H1 (cell line): Measurements from ENCODE around the gene FAM174A. TPM values are rescaled to one million over a fixed set of nuclear protein-coding genes. Genes with fewer than 3 reads are reported as not detected.

Source experiments
- CHD1 ChIP-seq: IDR thresholded peaks from 2 replicates; pipeline ENCODE4 v1.6.1; 2012; ENCODE audit warnings: low read depth, low read length, improper control_type of control experiment
- KDM5A ChIP-seq: fragments of 200-600 bp; IDR thresholded peaks from 2 replicates; pipeline ENCODE4 v1.7.1; 2012; ENCODE audit warnings: mild to moderate bottlenecking, low read length, inconsistent platforms, mixed read lengths
- SP2 ChIP-seq: IDR thresholded peaks from 2 replicates; pipeline ENCODE4 v1.6.1; 2012; ENCODE audit warnings: mild to moderate bottlenecking, low read length, inconsistent platforms
- polyA plus RNA-seq, 7 experiments: library from polyadenylated mRNA; depleted of rRNA in 3 of 7; stranded (reverse) in 5 of 7; unstranded in 2 of 7; fragments of >200 nt in 5 of 7; fragments of 200-250 nt in 2 of 7; gene quantifications; 1 replicate in 5 of 7; 2 replicates in 1 of 7; 4 replicates in 1 of 7; pipeline versions ENCODE4 v1.2.1 to v1.2.3, GENCODE V29; 2011 to 2013; ENCODE audit warnings: missing spikeins in 2 of 7, mixed read lengths in 2 of 7
- total RNA-seq: library from RNA; stranded (reverse); fragmentation: NEBNext Ultra II Directional; extraction: Animal tissue kit (Norgen Biotek cat#: 25700); gene quantifications from 2 replicates; pipeline ENCODE4 v1.2.1, GENCODE V29; 2021
- TF ChIP-seq, protein P1 (sequence below): IDR thresholded peaks from 2 replicates; pipeline ENCODE4 v1.6.1; 2011; ENCODE audit warnings: low read length, improper control_type of control experiment

The FAM174A gene
- total and polyA plus RNA-seq, 2 of the 8 experiments (the other 6 are each of a cell fraction or from before 2014, with no cell fraction given): 3.9 to 5.3 TPM

DNA sequence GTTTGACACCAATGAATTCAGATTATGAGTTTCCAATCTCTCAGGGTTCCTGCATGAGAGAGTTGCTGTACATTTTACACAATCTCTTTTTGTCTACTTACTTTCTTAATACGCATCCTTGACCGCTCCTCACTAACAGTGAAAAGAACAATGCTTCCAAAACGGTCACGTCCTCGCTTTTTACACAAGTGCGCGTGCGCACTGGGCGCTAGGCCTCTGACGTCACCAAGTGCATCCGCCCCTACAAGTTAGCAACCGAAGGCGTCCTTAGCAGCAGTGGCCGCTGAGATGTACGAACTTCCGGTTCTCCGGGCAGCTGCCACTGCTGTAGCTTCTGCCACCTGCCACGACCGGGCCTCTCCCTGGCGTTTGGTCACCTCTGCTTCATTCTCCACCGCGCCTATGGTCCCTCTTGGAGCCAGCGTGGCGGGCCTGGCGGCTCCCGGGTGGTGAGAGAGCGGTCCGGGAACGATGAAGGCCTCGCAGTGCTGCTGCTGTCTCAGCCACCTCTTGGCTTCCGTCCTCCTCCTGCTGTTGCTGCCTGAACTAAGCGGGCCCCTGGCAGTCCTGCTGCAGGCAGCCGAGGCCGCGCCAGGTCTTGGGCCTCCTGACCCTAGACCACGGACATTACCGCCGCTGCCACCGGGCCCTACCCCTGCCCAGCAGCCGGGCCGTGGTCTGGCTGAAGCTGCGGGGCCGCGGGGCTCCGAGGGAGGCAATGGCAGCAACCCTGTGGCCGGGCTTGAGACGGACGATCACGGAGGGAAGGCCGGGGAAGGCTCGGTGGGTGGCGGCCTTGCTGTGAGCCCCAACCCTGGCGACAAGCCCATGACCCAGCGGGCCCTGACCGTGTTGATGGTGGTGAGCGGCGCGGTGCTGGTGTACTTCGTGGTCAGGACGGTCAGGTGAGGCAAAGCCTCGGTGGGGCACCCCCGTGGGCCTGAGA lies at the start of gene FAM174A (continued):
- TF ChIP-seq, protein P1, sequence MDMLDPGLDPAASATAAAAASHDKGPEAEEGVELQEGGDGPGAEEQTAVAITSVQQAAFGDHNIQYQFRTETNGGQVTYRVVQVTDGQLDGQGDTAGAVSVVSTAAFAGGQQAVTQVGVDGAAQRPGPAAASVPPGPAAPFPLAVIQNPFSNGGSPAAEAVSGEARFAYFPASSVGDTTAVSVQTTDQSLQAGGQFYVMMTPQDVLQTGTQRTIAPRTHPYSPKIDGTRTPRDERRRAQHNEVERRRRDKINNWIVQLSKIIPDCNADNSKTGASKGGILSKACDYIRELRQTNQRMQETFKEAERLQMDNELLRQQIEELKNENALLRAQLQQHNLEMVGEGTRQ: no peak
- TF ChIP-seq KDM5A: no peak
- no peak for TF ChIP-seq SP2
- no peak for TF ChIP-seq CHD1
